ENCODE results near the gene NR1D1.

Gene NR1D1

DNA sequence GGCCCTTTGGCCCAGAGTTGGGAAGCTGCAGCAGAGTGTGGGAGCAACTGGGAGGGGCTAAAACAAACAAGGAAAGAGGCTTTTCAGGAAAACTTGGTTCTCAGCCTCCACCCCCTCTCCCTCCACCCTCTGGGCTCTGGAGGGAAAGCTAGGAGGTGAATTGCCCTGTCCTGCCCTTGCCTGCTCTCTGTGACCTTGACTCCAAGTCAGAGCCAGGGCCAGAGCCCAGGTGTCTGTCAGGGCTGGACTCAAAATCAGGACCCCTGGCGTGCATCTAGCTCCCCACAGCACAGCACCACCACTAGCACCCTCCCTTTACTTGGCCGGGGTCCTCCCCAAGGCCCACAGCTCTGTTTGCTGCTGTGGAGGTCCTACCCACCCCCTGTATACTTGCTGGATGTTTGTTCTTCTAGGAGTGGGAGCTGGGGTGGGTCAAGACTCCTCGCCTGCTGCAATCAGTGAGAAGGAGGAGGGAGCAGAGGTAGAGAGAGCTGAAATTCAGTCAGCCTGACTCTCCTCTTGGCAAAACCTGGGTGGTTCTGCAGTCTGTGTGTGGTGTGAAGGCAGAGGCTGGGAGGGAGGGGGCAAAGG, 2.8 kb upstream of the NR1D1 start:
- H3K27me3 ChIP-seq, result no peaks in the 10 kb centered on the region
- peaks cover 10% of the 10 kb centered on the region for H3K4me1 ChIP-seq
- H3K9me3 ChIP-seq, result peaks cover 6% of the 10 kb centered on the region; the same call in 1 of the 2 replicates
- H3K4me3 ChIP-seq (ENCODE audit: low read depth, low read length), result no peak overlapping the region
- H3K36me3 ChIP-seq, result peaks cover under 1% of the 10 kb centered on the region; the same call in 1 of the 2 replicates
- TF ChIP-seq, protein P1, sequence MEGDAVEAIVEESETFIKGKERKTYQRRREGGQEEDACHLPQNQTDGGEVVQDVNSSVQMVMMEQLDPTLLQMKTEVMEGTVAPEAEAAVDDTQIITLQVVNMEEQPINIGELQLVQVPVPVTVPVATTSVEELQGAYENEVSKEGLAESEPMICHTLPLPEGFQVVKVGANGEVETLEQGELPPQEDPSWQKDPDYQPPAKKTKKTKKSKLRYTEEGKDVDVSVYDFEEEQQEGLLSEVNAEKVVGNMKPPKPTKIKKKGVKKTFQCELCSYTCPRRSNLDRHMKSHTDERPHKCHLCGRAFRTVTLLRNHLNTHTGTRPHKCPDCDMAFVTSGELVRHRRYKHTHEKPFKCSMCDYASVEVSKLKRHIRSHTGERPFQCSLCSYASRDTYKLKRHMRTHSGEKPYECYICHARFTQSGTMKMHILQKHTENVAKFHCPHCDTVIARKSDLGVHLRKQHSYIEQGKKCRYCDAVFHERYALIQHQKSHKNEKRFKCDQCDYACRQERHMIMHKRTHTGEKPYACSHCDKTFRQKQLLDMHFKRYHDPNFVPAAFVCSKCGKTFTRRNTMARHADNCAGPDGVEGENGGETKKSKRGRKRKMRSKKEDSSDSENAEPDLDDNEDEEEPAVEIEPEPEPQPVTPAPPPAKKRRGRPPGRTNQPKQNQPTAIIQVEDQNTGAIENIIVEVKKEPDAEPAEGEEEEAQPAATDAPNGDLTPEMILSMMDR (IDR thresholded peaks at IDR 0.05; ENCODE audit: low read depth, low read length), result no peak
- no peak for DNase-seq

DNA sequence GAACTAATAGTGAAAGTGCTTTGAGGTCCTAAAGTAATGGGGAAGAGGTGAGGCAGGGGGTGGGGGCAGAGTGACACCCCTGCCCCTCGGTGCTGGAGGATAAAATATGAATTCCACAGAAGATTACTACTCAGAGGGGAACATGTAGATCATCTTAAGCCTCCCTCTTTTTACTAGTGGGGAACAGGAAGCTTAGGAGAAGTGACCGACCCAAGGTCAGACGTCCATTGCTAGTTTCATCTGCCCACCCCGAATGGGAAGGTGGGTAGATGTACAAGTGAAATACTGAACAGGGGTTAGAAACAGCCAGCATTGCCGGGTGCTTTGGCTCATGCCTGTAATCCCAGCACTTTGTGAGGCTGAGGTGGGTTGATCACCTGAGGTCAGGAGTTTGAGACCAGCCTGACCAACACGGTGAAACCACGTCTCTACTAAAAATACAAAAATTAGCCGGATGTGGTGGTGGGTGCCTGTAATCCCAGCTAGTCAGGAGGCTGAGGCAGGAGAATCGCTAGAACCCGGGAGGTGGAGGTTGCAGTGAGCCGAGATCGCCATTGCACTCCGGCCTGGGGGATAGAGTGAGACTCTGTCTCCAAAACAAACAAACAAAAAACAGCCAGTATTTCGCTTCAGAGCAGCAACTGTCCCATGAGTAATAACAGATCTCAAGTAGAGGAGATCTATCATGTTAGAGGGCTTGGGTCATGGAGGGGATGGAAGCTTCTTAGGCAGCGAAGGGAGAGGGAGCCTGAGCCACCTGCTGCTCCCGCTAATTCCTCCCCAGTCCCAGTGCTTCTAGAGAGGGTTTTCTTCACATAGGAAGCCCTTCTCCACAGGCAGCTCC, 1.2 kb upstream of the NR1D1 start:
- no peak for DNase-seq
- peaks cover 10% of the 10 kb centered on the region for H3K4me1 ChIP-seq
- peaks cover 12% of the 10 kb centered on the region; the same call in 1 of the 2 replicates for H3K36me3 ChIP-seq
- TF ChIP-seq, protein P1 (IDR thresholded peaks at IDR 0.05; ENCODE audit: low read depth, low read length), result no peak
- H3K9me3 ChIP-seq, result peaks cover 6% of the 10 kb centered on the region; the same call in 1 of the 2 replicates
- peak overlapping the region; percentile 46; the same call in 1 of the 2 replicates for H3K4me3 ChIP-seq (ENCODE audit: low read depth, low read length)
- H3K27me3 ChIP-seq, result no peaks in the 10 kb centered on the region

DNA sequence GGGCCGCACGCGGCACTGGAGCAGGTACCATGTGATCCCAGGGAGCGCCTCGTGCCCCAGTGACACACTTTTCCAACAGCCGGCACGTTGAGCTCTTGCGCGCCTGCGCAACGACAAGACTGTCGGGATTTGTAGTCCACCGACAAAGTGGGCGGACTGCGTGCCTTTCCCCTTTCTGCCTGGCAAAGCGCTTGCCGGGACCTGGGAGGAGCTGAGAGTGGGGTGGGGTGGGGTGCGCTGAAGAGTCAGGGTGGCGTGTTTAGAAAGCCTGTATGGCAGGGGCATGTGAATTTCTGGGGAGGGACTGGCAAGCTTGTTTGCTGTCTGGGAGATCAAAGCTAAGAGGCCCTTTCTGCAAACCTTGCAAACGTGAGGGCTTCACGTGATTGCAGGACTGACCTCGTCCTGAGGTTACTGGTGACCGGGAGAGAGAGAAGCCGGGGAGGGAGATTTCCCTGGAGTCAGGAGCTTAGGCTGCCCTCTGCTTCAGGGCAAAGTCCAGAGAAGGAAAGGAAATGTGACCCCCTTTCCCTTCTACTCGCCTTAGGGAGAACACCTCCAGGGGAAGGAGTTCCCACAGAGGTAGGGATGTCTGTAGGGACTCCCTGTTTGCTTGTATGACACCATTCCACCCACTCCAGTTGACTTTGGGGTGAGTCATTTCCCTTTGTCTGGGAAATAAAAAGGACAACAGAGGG, 429 bp upstream of the NR1D1 start:
- H3K4me3 ChIP-seq (ENCODE audit: low read depth, low read length), result peak overlapping the region; percentile 63
- TF ChIP-seq, protein P1 (IDR thresholded peaks at IDR 0.05; ENCODE audit: low read depth, low read length), result no peak
- peaks cover 10% of the 10 kb centered on the region for H3K4me1 ChIP-seq
- peak; percentile 99 for DNase-seq
- peaks cover 18% of the 10 kb centered on the region; the same call in 1 of the 2 replicates for H3K36me3 ChIP-seq
- H3K27me3 ChIP-seq, result no peaks in the 10 kb centered on the region
- H3K9me3 ChIP-seq, result peaks cover 6% of the 10 kb centered on the region; the same call in 1 of the 2 replicates

DNA sequence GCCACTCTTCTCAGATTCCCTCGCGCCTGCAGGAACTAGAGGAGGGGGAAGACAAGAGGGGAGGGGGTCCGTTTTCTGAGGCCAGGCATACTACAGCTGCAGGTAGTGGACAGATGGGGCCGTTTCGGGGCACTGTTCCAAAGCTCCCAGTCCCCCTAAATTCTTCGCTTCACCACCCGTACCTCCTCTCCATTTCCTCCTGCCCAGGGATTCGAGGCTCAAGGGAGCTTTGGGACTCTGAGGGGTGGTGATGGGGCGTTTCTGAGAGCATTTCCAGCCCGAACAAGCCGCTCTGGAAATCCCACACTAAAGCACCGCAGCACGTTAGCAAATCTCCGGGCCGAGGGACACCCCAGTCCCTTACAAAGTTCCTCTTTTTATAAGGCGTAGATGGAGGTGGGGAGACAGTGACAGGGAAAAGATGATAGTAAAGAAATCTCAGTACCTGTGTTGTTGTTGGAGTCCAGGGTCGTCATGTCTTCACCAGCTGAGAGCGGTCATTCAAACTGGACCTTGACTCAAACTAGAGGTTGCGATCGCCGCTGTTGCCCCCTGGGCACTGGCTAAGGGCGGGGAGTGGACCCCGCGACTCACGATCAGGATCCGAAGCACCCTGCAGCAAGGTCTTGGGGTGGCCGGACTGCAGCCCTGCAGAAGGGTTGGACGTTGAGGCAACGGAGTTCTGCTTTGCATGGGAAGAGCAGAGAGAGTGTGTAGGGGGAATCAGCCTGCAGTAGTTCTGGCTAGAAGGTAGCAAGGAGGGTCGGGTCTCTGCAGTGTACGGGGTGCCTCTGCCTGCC, 570 bp downstream of the NR1D1 start:
- no peak for DNase-seq
- no peaks in the 10 kb centered on the region for H3K27me3 ChIP-seq
- peaks cover 10% of the 10 kb centered on the region for H3K4me1 ChIP-seq
- TF ChIP-seq, protein P1 (IDR thresholded peaks at IDR 0.05; ENCODE audit: low read depth, low read length), result no peak
- peaks cover 26% of the 10 kb centered on the region for H3K36me3 ChIP-seq
- H3K4me3 ChIP-seq (ENCODE audit: low read depth, low read length), result peak overlapping the region; percentile 63
- peaks cover 6% of the 10 kb centered on the region; the same call in 1 of the 2 replicates for H3K9me3 ChIP-seq

DNA sequence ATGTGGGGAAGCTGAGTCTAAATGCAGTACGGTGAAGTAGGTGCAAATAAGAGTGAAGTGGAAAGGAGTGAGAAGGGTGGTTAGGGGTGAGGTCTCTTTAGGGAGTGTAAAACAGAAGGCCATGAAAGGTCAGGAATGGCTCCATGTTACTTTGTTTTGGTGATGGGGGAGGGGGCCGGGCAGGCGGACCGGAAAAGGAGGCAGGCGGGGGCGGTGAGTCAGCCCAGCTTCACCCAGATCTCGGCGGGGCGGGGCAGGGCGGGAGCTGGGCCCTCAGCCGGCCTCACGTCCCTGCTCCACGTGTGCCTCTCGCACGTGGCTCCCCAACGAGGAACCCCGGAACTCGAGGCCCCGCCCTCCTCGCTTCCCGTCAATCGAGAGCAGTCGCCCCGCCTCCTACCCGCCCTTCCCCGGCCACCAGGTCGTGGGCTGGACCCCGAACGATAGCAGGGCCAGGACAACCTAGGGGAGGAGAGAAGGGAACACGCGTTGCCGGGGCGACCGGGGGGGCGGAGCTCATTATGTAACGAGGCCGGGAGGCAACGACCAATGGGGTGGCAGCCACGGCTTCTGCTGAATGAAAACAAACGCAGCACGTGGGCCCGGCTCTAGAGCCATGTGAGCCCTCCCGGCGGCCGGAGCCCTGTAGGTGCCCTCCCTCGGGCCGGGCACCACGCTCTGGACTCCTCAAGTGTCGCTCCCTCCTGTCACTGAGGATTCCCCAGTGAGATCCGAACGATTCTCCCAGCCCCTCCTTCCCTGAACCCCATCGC, 1.4 kb downstream of the NR1D1 start:
- H3K9me3 ChIP-seq, result peaks cover 6% of the 10 kb centered on the region; the same call in 1 of the 2 replicates
- DNase-seq, result peak; percentile 98
- TF ChIP-seq, protein P1 (IDR thresholded peaks at IDR 0.05; ENCODE audit: low read depth, low read length), result no peak
- peak overlapping the region; percentile 63 for H3K4me3 ChIP-seq (ENCODE audit: low read depth, low read length)
- H3K27me3 ChIP-seq, result no peaks in the 10 kb centered on the region
- H3K36me3 ChIP-seq, result peaks cover 33% of the 10 kb centered on the region
- peaks cover 10% of the 10 kb centered on the region for H3K4me1 ChIP-seq
